GM12873 (cell line): ENCODE results near the gene VASP.

Source experiments
- TF ChIP-seq, protein P1 (sequence below): IDR thresholded peaks from 2 replicates; pipeline ENCODE4 v1.5.1; 2012; ENCODE audit warnings: low read depth, mild to moderate bottlenecking, moderate library complexity, low read length, control low read depth; ENCODE audit not compliant: insufficient read depth; ENCODE audit errors: missing control alignments

Gene VASP

DNA sequence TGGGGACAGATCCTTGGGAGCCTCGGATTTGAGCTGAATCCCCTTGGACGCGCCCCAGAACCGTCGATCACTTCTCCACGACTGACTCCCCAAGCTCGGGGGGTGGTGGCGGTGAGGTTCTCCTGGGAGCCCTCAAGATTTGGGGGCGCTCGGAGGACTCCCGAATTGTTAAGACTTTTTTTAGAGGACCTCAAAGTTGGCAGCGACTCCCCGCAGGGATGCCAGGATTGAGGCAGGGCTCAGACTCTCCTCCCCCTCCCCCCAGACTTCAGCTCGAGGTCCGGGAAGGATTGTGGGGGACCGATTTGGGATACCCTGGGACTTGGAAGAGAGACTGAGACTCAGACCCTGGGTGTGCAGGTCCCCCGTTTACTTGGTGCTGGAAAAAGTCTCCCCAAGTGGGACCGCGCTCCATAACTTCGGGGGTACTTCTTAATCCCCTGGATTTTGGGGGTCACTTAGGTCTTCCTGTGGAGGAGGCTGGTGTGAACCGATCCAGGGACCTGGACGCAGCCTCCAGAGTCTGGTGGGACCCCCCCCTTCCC lies 665 bp downstream of the VASP start:
- TF ChIP-seq, protein P1, sequence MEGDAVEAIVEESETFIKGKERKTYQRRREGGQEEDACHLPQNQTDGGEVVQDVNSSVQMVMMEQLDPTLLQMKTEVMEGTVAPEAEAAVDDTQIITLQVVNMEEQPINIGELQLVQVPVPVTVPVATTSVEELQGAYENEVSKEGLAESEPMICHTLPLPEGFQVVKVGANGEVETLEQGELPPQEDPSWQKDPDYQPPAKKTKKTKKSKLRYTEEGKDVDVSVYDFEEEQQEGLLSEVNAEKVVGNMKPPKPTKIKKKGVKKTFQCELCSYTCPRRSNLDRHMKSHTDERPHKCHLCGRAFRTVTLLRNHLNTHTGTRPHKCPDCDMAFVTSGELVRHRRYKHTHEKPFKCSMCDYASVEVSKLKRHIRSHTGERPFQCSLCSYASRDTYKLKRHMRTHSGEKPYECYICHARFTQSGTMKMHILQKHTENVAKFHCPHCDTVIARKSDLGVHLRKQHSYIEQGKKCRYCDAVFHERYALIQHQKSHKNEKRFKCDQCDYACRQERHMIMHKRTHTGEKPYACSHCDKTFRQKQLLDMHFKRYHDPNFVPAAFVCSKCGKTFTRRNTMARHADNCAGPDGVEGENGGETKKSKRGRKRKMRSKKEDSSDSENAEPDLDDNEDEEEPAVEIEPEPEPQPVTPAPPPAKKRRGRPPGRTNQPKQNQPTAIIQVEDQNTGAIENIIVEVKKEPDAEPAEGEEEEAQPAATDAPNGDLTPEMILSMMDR: no peak

DNA sequence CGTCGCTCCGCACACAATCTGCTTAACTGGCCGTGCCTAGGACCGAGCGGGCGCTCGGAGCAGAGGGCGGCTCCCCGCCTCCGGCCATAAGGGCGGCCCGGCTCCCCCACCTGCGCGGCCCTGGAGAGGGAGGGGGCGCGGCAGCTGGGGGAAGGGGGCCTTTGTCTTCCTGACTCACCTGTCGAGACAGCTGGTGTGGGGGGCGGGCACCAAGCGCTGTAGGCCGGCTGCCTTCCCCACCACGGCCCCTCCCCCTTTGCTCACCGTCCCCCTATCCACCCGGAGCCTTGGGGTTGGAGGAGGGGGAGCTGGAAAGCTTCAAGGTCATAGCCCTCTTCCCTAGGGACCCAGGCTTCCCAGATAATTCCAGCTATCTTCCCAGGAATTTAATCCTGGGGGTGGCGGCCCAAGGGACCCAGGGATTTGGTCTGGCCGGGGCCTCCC lies 1.2 kb downstream of the VASP start:
- TF ChIP-seq, protein P1: no peak

GRCh38 chr19:45508861-45509691 lies 1.8 kb downstream of the VASP start:
- TF ChIP-seq, protein P1: peak; percentile 29

GRCh38 chr19:45509692-45510015 lies 2.4 kb downstream of the VASP start:
- TF ChIP-seq, protein P1: no peak

- TF ChIP-seq, protein P1: no peak
Observed at GRCh38 chr19:45511074-45511473, 3.8 kb downstream of the VASP start.

- TF ChIP-seq, protein P1: no peak
Observed at GRCh38 chr19:45512881-45513483, 5.7 kb downstream of the VASP start.

DNA sequence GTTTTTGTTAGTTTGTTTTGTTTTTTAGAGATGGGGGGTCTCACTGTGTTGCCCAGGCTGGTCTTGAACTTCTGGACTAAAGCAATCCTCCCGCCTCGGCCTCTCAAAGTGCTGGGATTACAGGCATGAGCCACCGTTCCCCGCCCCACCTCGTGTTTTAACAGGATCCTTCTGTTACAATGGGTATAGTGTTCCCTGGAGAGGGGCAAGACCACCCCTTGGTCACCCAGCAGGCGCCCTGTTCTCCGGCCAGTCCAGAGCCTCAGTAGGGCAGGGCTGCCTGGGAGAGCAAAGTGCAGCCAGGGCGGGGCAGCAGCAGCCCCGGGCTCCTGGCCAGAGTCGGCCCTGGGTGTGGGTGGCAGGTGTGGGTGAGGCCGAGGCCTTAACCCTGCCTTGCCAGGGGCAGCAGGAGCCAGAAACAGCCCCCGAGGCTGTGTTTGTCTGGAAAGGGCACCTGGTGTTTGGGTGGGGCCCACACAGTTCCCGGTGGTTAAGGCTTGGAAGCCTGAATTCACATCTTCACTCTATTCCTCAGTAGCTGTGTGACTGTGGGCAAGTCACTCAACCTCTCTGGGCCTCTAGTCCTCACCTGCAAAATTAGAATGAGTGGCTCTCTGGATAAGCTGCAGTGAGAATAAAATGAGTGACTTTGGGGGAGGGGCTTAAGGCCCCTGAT lies 7.2 kb downstream of the VASP start:
- TF ChIP-seq, protein P1: no peak
